ENCODE measurements around the gene PTPRD. TPM values are rescaled to one million over a fixed set of nuclear protein-coding genes. Genes with fewer than 3 reads are reported as not detected.

PTPRD gene
- total and polyA plus RNA-seq, 9 of the 15 experiments (the other 6 are each of a cell fraction or from before 2014, with no cell fraction given) = 0.11 TPM; not detected in 8

- Histone ChIP-seq H4K20me1 (replicated peaks; ENCODE audit: control insufficient read depth, insufficient read depth, low read length) (no peaks in the 10 kb centered on the region), H2AFZ (ENCODE audit: low read depth, low read length) (no peak overlapping the region), H3K9ac (ENCODE audit: insufficient read depth in 1 of 2, low read depth in 2 of 2, low read length in 2 of 2) (no peak overlapping the region), H3K4me1 (replicated peaks in 1 of 2; ENCODE audit: control insufficient read depth in 2 of 2, insufficient read depth in 2 of 2, low read length in 2 of 2) (no peaks in the 10 kb centered on the region), H3K36me3 (ENCODE audit: control insufficient read depth, insufficient read depth, low read length) (no peaks in the 10 kb centered on the region), H3K9me3 (replicated peaks; ENCODE audit: control insufficient read depth, insufficient read depth, low read depth, low read length) (no peaks in the 10 kb centered on the region), H3K9me1 (ENCODE audit: control insufficient read depth, insufficient read depth, low read length) (no peaks in the 10 kb centered on the region), H3K4me2 (ENCODE audit: insufficient read depth, low read length) (no peak overlapping the region), H3K27ac (ENCODE audit: extremely low read depth, low read depth, low read length) (no peak overlapping the region), H3K4me3 (no peak overlapping the region), H3K79me2 (ENCODE audit: control insufficient read depth, insufficient read depth, low read length) (no peaks in the 10 kb centered on the region), H3K27me3 (ENCODE audit: control insufficient read depth in 2 of 2, insufficient read depth in 2 of 2, low read length in 2 of 2) (no peaks in the 10 kb centered on the region)
- DNase-seq (ENCODE audit: extremely low read depth in 1 of 4, low spot score in 3 of 4) = no peak
- FAIRE-seq = no peak
- intact Hi-C loops (cut with micrococcal nuclease) (no loop called here), in situ Hi-C loops (cut with MboI) (no loop called here)
- 5% methylated on average over 2 of the region's 2 CpGs for WGBS (ENCODE audit: insufficient coverage, low coverage, missing lambda C conversion rate)
- ChIA-PET POLR2A (no interaction called here), CTCF (ENCODE audit: low intra/inter-chr PET ratio) (no interaction called here)
- BruUV-seq (replicated peaks) = no TSS peak
- no peak for TF ChIP-seq NFE2 (IDR thresholded peaks at IDR 0.05; ENCODE audit: low read depth)
- no peak for TF ChIP-seq IRF2 (CRISPR knock-in tag; IDR thresholded peaks at IDR 0.05)
- TF ChIP-seq ZNF717 (CRISPR knock-in tag; IDR thresholded peaks at IDR 0.05) = no peak
- ATAC-seq = no peak
Observed at GRCh38 chr9:8916771-8917170, 1696.0 kb downstream of the PTPRD start.

GRCh38 chr9:8907868-8908267 lies 1704.9 kb downstream of the PTPRD start:
- TF ChIP-seq THAP12 (CRISPR knock-in tag; IDR thresholded peaks at IDR 0.05) (no peak), FOS (IDR thresholded peaks at IDR 0.05; ENCODE audit: extremely low read depth, insufficient read length) (no peak), FOSL1 (tag; conservative IDR thresholded peaks at IDR 0.05) (no peak), LEF1 (IDR thresholded peaks at IDR 0.05) (no peak), ZNF212 (CRISPR knock-in tag; IDR thresholded peaks at IDR 0.05) (no peak), NRF1 (conservative IDR thresholded peaks at IDR 0.05 in 1 of 2, IDR thresholded peaks at IDR 0.05 in 1 of 2) (no peak), HINFP (tag; conservative IDR thresholded peaks at IDR 0.05; ENCODE audit: low read depth) (no peak)
- no TSS peak for BruUV-seq (replicated peaks)
- Histone ChIP-seq H3K4me3 (no peak overlapping the region), H4K20me1 (replicated peaks; ENCODE audit: control insufficient read depth, insufficient read depth, low read length) (no peaks in the 10 kb centered on the region), H3K79me2 (ENCODE audit: control insufficient read depth, insufficient read depth, low read length) (no peaks in the 10 kb centered on the region), H3K4me2 (ENCODE audit: insufficient read depth, low read length) (no peak overlapping the region), H3K9ac (ENCODE audit: insufficient read depth in 1 of 2, low read depth in 2 of 2, low read length in 2 of 2) (no peak overlapping the region), H3K9me1 (ENCODE audit: control insufficient read depth, insufficient read depth, low read length) (no peaks in the 10 kb centered on the region), H3K9me3 (replicated peaks; ENCODE audit: control insufficient read depth, insufficient read depth, low read depth, low read length) (no peaks in the 10 kb centered on the region), H3K4me1 (replicated peaks in 1 of 2; ENCODE audit: control insufficient read depth in 2 of 2, insufficient read depth in 2 of 2, low read length in 2 of 2) (no peaks in the 10 kb centered on the region), H2AFZ (ENCODE audit: low read depth, low read length) (no peak overlapping the region), H3K27me3 (ENCODE audit: control insufficient read depth in 2 of 2, insufficient read depth in 2 of 2, low read length in 2 of 2) (no peaks in the 10 kb centered on the region), H3K27ac (ENCODE audit: extremely low read depth, low read depth, low read length) (no peak overlapping the region), H3K36me3 (ENCODE audit: control insufficient read depth, insufficient read depth, low read length) (no peaks in the 10 kb centered on the region)
- DNase-seq (ENCODE audit: extremely low read depth in 1 of 4, low spot score in 3 of 4) = no peak
- intact Hi-C loops (cut with micrococcal nuclease) (no loop called here), in situ Hi-C loops (cut with MboI) (no loop called here)
- no peak for ATAC-seq
- POLR2A ChIA-PET = no interaction called here
- CTCF ChIA-PET (ENCODE audit: low intra/inter-chr PET ratio) = no interaction called here
- FAIRE-seq = no peak
